ENCODE data around the gene AKR1B1. TPM values are rescaled to one million over a fixed set of nuclear protein-coding genes. Genes with fewer than 3 reads are reported as not detected.
A peak's percentile ranks its signal among the peaks of the same experiment; 100 is the strongest.

Gene AKR1B1
- polyA plus RNA-seq, 2 of the 4 experiments (the other 2 are of a cell fraction) = 1,636 to 6,205 TPM

DNA sequence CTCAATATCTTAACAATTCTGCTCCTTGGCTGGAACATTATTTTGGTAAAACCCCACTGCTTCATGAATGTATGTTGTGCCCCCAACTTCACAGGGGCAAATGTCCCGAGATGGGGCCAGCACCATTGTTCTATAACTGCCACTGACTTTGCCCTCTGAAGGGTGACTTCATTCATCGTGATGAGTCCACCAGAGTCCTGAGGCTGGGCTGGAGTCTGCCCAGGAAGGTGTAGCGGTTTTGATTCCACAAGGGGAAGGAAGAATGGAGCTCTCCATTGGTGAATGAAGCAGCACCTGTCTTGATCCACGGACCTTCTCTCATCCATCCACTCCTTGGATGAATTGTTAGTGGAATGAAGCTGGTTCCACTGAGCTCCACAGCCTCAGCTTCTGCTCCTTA, 18.4 kb downstream of the AKR1B1 start:
- Histone ChIP-seq H3K9me3 (peaks cover 7% of the 10 kb centered on the region; the same call in 2 of the 3 replicates), H3K27ac (peak overlapping the region in 1 of 2 experiments; percentile 14; a peak in 1 of 6 replicates), H3K4me2 (no peak overlapping the region), H3K4me3 (no peak overlapping the region), H3K4me1 (peaks cover 17% of the 10 kb centered on the region; the same call in 2 of the 3 replicates)
- DNase-seq (ENCODE audit: low read depth in 1 of 2, low spot score in 1 of 2) (no peak), FAIRE-seq (no peak), ATAC-seq (peak in 1 of 2 experiments; percentile 5; a peak in 1 of 6 replicates)
- WGBS (ENCODE audit: missing lambda C conversion rate) = 92% methylated on average over 4 of the region's 4 CpGs
- TF ChIP-seq POLR2AphosphoS2 (conservative IDR thresholded peaks at IDR 0.05; ENCODE audit: low read length) = peak; percentile 76; the same call in 1 of the 2 replicates
- no peak for TF ChIP-seq CBX2 (IDR thresholded peaks at IDR 0.05; ENCODE audit: borderline replicate concordance, low read depth)
- TF ChIP-seq, protein P1, sequence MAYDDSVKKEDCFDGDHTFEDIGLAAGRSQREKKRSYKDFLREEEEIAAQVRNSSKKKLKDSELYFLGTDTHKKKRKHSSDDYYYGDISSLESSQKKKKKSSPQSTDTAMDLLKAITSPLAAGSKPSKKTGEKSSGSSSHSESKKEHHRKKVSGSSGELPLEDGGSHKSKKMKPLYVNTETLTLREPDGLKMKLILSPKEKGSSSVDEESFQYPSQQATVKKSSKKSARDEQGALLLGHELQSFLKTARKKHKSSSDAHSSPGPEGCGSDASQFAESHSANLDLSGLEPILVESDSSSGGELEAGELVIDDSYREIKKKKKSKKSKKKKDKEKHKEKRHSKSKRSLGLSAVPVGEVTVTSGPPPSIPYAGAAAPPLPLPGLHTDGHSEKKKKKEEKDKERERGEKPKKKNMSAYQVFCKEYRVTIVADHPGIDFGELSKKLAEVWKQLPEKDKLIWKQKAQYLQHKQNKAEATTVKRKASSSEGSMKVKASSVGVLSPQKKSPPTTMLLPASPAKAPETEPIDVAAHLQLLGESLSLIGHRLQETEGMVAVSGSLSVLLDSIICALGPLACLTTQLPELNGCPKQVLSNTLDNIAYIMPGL (CRISPR knock-in tag; IDR thresholded peaks at IDR 0.05; ENCODE audit: borderline replicate concordance) = no peak
- TF ChIP-seq, protein P2, sequence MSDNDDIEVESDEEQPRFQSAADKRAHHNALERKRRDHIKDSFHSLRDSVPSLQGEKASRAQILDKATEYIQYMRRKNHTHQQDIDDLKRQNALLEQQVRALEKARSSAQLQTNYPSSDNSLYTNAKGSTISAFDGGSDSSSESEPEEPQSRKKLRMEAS (IDR thresholded peaks at IDR 0.05) = no peak
- TF ChIP-seq JUN (IDR thresholded peaks at IDR 0.05) = peak in 1 of 2 experiments; percentile 31; a peak in 3 of 5 replicates
- TF ChIP-seq, protein P3, sequence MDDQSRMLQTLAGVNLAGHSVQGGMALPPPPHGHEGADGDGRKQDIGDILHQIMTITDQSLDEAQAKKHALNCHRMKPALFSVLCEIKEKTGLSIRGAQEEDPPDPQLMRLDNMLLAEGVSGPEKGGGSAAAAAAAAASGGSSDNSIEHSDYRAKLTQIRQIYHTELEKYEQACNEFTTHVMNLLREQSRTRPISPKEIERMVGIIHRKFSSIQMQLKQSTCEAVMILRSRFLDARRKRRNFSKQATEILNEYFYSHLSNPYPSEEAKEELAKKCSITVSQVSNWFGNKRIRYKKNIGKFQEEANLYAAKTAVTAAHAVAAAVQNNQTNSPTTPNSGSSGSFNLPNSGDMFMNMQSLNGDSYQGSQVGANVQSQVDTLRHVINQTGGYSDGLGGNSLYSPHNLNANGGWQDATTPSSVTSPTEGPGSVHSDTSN (IDR thresholded peaks at IDR 0.05) = no peak
- ChIA-PET CTCF (interaction anchor here (0.6 to 14.5 kb wide), 8 partner anchors 8 to 166 kb away, joined by 3 to 258 read pairs (median 10); partner anchors contain the start of gene AKR1B1), POLR2A (interaction anchor here (1.2 kb wide), 1 partner anchor 8 kb away, joined by 7 read pairs; no protein-coding TSS in a partner anchor)

DNA sequence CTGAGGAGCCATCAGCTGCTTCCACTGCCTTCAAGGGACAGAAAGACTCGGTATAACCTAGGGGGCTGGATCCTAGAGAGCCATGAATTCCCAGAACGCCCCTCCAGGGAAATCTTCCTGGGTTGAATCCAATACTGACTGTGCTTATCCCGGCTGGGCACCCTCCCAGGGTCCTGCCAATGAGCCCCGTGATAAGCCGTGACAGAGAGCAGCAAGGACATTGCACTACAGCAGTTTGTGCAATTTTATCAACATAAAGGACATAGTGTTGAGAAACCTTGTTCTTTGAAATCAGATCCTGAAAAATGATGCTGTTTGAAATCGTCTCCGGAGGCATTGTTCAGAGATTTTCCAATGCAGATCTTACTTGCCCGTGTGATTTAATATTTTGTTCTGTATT, 18.8 kb downstream of the AKR1B1 start:
- ChIA-PET CTCF (interaction anchor here (0.6 to 14.5 kb wide), 12 partner anchors 8 to 166 kb away, joined by 3 to 258 read pairs (median 7); partner anchors contain the start of gene AKR1B1), POLR2A (interaction anchor here (1.2 kb wide), 1 partner anchor 8 kb away, joined by 7 read pairs; no protein-coding TSS in a partner anchor)
- peak overlapping the region in 1 of 2 experiments; percentile 14; a peak in 2 of 6 replicates for H3K27ac ChIP-seq
- H3K4me2 ChIP-seq = no peak overlapping the region
- no peak overlapping the region for H3K4me3 ChIP-seq
- DNase-seq (ENCODE audit: low read depth in 1 of 2, low spot score in 1 of 2) = no peak
- no peak for TF ChIP-seq RFX5 (IDR thresholded peaks at IDR 0.05)
- TF ChIP-seq POLR2A (IDR thresholded peaks at IDR 0.05; ENCODE audit: low read length) = no peak
- TF ChIP-seq EHF (CRISPR knock-in tag; IDR thresholded peaks at IDR 0.05) = no peak
- no peak for TF ChIP-seq ZFP36 (IDR thresholded peaks at IDR 0.05; ENCODE audit: borderline replicate concordance, partially characterized antibody)
- no peak for TF ChIP-seq HOXB13 (CRISPR knock-in tag; IDR thresholded peaks at IDR 0.05; ENCODE audit: low read depth)
- TF ChIP-seq, protein P4, sequence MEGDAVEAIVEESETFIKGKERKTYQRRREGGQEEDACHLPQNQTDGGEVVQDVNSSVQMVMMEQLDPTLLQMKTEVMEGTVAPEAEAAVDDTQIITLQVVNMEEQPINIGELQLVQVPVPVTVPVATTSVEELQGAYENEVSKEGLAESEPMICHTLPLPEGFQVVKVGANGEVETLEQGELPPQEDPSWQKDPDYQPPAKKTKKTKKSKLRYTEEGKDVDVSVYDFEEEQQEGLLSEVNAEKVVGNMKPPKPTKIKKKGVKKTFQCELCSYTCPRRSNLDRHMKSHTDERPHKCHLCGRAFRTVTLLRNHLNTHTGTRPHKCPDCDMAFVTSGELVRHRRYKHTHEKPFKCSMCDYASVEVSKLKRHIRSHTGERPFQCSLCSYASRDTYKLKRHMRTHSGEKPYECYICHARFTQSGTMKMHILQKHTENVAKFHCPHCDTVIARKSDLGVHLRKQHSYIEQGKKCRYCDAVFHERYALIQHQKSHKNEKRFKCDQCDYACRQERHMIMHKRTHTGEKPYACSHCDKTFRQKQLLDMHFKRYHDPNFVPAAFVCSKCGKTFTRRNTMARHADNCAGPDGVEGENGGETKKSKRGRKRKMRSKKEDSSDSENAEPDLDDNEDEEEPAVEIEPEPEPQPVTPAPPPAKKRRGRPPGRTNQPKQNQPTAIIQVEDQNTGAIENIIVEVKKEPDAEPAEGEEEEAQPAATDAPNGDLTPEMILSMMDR (IDR thresholded peaks at IDR 0.05) = no peak
- no peak for TF ChIP-seq PHF8 (IDR thresholded peaks at IDR 0.05; ENCODE audit: borderline replicate concordance, low read depth)
- TF ChIP-seq HDAC2 (IDR thresholded peaks at IDR 0.05) = no peak
- TF ChIP-seq, protein P5, sequence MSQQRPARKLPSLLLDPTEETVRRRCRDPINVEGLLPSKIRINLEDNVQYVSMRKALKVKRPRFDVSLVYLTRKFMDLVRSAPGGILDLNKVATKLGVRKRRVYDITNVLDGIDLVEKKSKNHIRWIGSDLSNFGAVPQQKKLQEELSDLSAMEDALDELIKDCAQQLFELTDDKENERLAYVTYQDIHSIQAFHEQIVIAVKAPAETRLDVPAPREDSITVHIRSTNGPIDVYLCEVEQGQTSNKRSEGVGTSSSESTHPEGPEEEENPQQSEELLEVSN (IDR thresholded peaks at IDR 0.05; ENCODE audit: borderline replicate concordance, low read depth) = no peak
- no peak for TF ChIP-seq ZNF302 (CRISPR knock-in tag; IDR thresholded peaks at IDR 0.05)
- no peak for TF ChIP-seq SMC3 (IDR thresholded peaks at IDR 0.05)
- no peak for TF ChIP-seq CBX8 (IDR thresholded peaks at IDR 0.05)
- no peak for TF ChIP-seq FOSL2 (IDR thresholded peaks at IDR 0.05)
- no peak for TF ChIP-seq FOSL2 (CRISPR knock-in tag; IDR thresholded peaks at IDR 0.05)
- TF ChIP-seq ZC3H11A (IDR thresholded peaks at IDR 0.05) = no peak
- no peak for TF ChIP-seq BHLHE40 (IDR thresholded peaks at IDR 0.05; ENCODE audit: low read depth, low read length)
- WGBS (ENCODE audit: missing lambda C conversion rate) = 90% methylated on average over 8 of the region's 8 CpGs
- H3K9me3 ChIP-seq = peaks cover 7% of the 10 kb centered on the region; the same call in 2 of the 3 replicates
- no peak for FAIRE-seq
- peak; percentile 7 to 10; a peak in 4 of 6 replicates for ATAC-seq
- peaks cover 16% of the 10 kb centered on the region for H3K4me1 ChIP-seq

All from A549 (cell line).